GM19351 (cell line): Measurements from ENCODE around the gene ARHGAP11B.
A peak's percentile ranks its signal among the peaks of the same experiment; 100 is the strongest.
"Not testable (repeated sequence)": the region's sequence is repeated elsewhere in the genome, so short reads cannot be mapped to it uniquely, and the experiment has no call there.

Experiments
- ATAC-seq: cut with Tn5 transposase; IDR thresholded peaks from one replicate; pipeline ENCODE4 v1.9.1; 2021; ENCODE audit warnings: mild to moderate bottlenecking, moderate library complexity; ENCODE audit not compliant: unreplicated experiment

ARHGAP11B gene

DNA sequence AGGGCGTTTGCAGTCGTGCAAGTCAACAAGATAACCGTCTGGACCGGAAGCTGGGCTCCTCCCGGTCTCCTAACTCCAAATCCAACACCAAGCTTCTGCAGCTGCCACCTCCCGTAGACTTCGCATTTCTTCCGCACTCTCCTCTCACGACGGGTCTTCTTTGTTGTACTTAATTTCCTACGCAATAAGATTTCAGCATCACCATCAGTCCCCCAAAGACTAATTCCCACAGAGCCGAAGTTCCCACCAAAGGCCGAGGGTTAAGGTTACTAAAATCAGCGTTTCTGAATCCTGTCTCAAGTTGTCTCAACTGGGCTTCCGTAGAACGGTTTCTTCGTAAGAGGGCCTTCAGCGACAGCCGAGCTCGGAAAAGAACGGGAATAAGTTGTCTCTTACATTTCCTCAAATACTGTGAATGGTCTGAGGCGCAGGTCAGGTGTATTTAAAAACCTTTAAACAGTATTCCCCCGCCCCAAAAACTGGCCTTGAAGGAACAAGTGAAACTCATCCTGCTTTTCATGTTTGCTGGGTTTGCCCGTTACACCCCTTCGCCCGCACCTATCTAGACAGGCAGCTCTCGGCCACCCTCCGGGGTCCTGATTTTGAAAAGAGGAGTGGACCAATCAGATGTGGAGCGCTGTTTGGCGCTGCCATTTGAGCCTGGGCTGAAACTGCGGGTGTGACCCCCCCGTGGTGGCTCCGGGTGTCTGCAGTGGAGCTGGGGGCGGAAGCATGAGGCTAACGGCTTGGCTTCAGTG lies at the start of gene ARHGAP11B:
Gene ARHGAP11B, plus strand, starts transcription at position 693 of the 758 bp plus-strand sequence.
- ATAC-seq, result peak; percentile 91

DNA sequence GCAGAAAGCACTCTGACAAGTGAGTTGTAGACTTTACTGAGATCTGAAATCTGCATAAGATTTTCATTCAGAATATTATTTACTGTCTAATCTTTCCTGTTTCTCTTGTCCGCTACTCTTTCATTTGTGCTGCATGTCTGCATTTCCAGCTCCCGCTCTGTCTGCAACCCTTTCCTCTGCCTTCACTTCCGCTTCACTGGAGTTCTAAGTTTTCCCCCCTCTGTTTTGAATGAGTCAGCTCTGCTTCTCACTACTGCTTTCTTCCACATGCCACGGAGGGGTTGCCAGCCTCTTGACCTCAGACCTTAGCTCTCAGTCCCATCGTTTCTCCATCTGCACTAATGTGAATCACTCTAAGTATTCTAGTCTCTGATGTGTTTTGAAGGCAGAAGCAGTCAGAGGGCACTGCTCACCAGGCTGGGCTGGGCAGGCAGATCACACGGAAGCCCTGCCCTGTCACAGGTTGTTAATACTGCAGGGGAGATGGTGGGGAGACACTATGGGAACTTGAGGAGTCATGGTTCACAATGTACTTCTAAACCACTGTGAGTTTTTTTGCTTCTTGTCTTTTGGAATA lies 46.4 kb upstream of the ARHGAP11B start:
- ATAC-seq, result not testable (repeated sequence)

DNA sequence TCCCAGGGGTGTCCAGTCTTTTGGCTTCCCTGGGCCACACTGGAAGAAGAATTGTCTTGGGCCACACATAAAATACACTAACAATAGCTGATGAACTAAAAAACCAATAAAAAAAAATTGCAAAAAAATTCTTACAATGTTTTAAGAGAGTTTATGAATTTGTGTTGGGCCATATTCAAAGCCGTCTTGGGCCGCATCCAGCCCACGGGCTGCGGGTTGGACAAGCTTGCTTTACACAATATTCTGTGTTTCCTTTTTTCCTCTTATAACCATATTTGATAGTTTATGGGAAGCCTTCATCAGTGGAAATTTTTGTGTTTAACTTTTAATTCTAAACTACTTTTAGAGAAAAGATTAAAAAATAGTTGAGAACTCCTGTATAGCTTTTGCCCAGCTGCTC lies 45.2 kb upstream of the ARHGAP11B start:
- ATAC-seq, result not testable (repeated sequence)

DNA sequence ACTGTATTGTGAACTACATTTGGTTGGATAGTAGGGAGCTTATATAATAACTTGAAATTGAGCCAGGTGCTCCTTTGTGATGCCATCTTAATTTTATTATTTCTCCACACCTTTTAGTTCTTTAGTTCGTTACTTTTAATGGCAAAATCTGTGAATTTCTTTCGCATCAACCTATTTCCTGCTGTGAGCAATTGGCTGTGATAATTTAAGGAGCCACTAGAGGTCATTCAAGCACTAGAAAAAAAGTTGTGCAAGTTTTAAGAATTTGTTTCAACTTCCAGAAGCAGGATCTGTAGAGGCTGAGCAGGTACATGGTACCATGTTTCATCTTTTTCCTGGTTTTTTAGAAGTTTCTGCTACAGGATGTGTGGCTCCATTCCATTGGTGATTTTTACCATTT lies 27.0 kb upstream of the ARHGAP11B start:
- ATAC-seq, result not testable (repeated sequence)

DNA sequence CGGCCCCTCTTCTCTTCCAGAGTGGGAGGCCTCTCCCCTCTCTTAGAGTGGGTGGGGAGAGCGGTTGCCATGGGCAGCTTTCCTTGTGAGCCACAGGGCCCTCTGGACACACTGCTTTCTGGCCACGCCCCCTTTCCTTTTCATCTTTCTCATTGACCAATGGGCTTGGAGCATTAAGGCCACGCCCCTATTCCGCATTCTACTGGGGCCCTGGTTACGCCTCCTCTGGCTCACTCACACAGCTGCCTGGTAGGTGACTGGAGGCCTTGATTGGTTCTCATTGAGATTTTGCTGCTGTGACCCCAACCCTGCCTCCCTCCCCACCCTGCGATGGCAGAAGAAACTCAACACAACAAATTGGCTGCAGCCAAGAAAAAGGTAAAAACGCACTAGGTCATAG lies 22.1 kb upstream of the ARHGAP11B start, which contains the start of gene GOLGA8H:
Gene GOLGA8H, plus strand, starts transcription at position 233 of the 400 bp plus-strand sequence. Its CDS starts 98 bp downstream, at position 331.
- not testable (repeated sequence) for ATAC-seq

DNA sequence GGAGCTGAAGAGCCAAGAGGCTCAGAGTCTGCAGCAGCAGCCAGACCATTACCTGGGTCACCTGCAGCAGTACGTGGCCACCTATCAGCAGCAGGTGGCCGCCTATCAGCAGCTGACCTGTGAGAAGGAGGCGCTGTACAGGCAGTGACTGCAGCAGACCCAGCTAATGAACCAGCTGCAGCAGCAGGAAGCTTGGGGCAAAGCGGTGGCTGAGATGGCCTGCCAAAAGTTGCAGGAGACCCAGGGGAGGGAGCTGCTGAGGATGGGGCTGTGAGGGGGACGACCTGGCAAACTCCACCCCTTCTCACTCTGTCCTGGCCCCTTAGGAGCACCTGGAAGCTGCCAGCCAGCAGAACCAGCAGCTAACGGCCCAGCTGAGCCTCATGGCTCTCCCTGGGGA lies 13.7 kb upstream of the ARHGAP11B start:
- ATAC-seq, result not testable (repeated sequence)

- not testable (repeated sequence) for ATAC-seq
Measured at GRCh38 chr15:30621342-30621741, 4.6 kb upstream of the ARHGAP11B start.

DNA sequence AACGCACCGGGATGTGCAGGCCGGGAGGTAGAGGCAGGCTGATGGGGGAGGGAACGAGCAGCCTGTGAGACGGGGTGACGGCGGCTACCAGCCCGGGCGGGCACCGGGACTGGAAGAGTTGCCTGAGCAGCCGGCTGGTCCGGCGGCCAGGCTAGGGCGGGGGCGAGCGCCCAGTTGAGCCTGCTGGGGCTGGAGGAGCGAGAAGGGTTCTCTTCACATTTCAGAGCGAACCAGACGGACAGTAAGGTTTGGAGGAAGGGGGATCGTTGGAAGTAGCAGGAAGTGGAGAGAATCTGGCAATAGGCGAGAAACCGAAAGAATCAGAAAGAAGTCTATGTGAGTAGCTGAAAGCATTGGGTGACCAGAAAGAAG lies 252 bp downstream of the ARHGAP11B start:
- ATAC-seq, result peak; percentile 35

GRCh38 chr15:30626632-30627031 lies 704 bp downstream of the ARHGAP11B start:
- ATAC-seq, result not testable (repeated sequence)

GRCh38 chr15:30650012-30650929 lies 24.3 kb downstream of the ARHGAP11B start:
- peak; percentile 92 for ATAC-seq

DNA sequence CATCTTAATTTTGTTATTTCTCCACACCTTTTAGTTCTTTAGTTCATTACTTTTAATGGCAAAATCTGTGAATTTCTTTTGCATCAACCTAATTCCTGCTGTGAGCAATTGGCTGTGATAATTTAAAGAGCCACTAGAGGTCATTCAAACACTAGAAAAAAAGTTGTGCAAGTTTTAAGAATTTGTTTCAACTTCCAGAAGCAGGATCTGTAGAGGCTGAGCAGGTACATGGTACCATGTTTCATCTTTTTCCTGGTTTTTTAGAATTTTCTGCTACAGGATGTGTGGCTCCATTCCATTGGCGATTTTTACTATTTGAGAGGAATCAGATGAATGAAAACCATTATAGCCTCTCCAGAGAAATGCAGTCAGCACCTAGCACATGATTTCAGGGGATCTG lies 35.2 kb downstream of the ARHGAP11B start:
- not testable (repeated sequence) for ATAC-seq

DNA sequence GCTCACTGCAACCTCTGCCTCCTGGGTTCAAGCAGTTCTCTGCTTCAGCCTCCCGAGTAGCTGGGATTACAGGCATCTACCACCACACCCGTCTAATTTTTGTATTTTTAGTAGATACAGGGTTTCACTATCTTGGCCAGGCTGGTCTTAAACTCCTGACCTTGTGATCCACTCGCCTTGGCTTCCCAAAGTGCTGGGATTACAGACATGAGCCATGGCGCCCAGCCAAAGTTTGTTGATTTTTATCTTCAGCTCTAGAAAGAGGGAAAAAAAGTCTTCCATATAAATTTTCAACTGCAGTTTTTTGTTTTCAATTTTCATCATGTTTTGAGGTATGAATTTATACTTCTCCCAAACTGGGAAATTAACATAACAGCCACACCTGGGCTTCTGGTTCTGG lies 43.7 kb downstream of the ARHGAP11B start:
- ATAC-seq, result not testable (repeated sequence)

DNA sequence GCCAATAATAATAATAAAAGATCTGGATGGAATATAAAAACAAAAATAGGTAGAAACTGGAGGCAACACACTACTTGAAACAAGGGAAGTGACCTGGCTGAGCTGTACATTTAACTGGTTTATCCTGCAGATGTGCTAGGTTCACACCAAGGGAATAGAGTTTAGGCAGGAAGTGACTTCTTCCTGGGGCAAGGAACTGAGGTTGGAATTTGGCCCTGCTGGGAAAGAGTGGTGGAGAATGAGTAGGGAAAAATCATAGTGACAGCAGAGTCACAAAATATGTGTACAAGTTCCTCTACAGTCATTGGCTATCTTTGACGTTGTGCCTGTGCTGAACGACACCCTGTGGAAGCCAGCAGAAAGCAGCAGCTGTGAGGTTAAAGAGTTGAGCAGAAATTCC lies 44.1 kb downstream of the ARHGAP11B start:
- ATAC-seq, result no peak

- no peak for ATAC-seq
Measured at GRCh38 chr15:30671309-30671708, 45.4 kb downstream of the ARHGAP11B start.

- no peak for ATAC-seq
Measured at GRCh38 chr15:30675126-30675525, 49.2 kb downstream of the ARHGAP11B start.

DNA sequence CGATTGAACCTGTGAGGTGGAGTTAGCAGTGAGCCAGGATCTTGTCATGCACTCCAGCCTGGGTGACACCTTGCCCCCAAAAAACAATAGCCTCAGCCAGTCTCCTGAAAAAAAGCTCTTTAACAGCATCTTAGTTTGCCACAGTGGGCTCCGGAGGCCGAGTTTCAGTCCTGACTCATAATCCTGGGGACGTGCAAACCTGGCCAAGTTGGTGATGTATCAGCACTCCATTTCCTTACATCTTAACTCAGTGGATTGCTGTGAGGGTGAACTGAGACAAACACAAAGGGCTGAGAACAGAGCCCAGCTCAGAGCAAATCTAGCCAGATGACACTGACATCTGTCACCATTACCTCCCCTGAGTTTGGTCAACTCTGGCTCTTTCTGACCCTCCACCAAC lies 50.0 kb downstream of the ARHGAP11B start:
- not testable (repeated sequence) for ATAC-seq

DNA sequence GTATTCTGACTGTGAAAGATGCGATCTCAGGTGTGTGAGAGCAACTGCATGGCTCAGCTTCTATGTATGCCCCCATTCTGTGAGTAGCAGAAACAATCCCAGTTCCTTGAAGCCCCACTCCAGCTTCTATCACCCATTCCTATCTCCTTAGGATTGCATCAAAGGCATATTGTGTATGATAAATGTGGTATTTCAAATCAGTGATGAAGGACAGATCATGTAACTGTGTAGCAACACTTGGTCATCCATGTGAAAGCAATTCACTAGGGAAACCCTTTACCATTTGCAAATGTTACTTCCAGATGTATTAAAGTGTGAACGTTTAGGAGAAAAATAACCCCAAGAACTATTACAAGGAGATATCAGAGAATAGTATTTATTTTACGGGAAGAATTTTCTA lies 55.1 kb downstream of the ARHGAP11B start:
- not testable (repeated sequence) for ATAC-seq

- ATAC-seq, result not testable (repeated sequence)
Measured at GRCh38 chr15:30685709-30686285, 59.9 kb downstream of the ARHGAP11B start.

DNA sequence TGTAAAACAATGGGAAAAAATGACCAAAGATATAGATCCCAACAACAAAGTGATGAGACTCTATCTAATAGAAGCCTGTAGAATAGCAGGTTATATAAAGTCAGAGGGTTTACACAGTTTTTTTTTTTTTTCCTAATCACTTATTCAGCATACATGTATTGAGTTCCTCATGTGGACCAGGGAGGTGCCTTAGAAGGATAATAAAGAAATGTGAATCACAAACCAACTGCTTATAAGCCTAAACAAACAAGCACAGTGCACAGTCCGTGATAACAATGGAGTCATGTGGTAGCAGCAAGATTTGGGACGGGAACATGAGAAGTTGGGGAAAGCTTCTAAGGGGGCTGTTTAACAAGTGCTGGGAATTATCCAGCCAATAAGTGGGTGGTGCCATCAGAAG lies 60.7 kb downstream of the ARHGAP11B start:
- ATAC-seq, result not testable (repeated sequence)
